H1 (cell line): ENCODE results near the gene HES7.

Experiments
- CEBPB ChIP-seq: IDR thresholded peaks from 2 replicates; pipeline ENCODE4 v1.6.1; 2012; ENCODE audit warnings: low read depth, low read length
- CTCF ChIP-seq, 3 experiments: IDR thresholded peaks; 1 replicate in 2 of 3; 2 replicates in 1 of 3; pipeline versions ENCODE4 v1.5.1 to v1.6.1; 2011; ENCODE audit warnings: low read length in 3 of 3, mild to moderate bottlenecking in 3 of 3, inconsistent platforms in 2 of 3, low read depth in 1 of 3, moderate library complexity in 1 of 3; ENCODE audit not compliant: insufficient read depth in 1 of 3; ENCODE audit errors: control extremely low read depth in 1 of 3
- PHF8 ChIP-seq: fragments of 200-600 bp; sonication (generic); conservative IDR thresholded peaks from 2 replicates; pipeline ENCODE4 v1.7.1; 2012; ENCODE audit warnings: low read depth, mild to moderate bottlenecking, inconsistent platforms, low read length, moderate library complexity

GRCh38 chr17:8117367-8117979, 6.4 kb downstream of the HES7 start:
- TF ChIP-seq CEBPB, result no peak
- no peak for TF ChIP-seq PHF8
- no peak for TF ChIP-seq CTCF (IDR thresholded peaks at IDR 0.05; ENCODE audit: control extremely low read depth in 1 of 3, insufficient read depth in 1 of 3, low read depth in 1 of 3, low read length in 3 of 3)
